Keratinocyte (primary cell): ENCODE data around the gene TTC3. TPM values are rescaled to one million over a fixed set of nuclear protein-coding genes. Genes with fewer than 3 reads are reported as not detected.

Source experiments
- DNase-seq: peaks from one replicate; pipeline ENCODE4 v3.0.0-alpha.2; 2011; ENCODE audit warnings: low read depth, missing footprints, low spot score
- FAIRE-seq: peaks from 2 replicates; lab custom pipeline; 2011; peaks lifted over from hg19 to GRCh38; lab: Jason Lieb, UNC
- H2AFZ ChIP-seq: 2 replicates; pipeline ENCODE4 v1.6.0; 2012; ENCODE audit warnings: low read length, control low read depth, inconsistent platforms; ENCODE audit not compliant: control insufficient read depth
- H3K27ac ChIP-seq: 2 replicates; pipeline ENCODE4 v1.5.1; 2011; ENCODE audit warnings: low read length; ENCODE audit not compliant: control insufficient read depth, insufficient read depth
- H3K27me3 ChIP-seq: 3 replicates; pipeline ENCODE4 v1.6.0; 2011; ENCODE audit warnings: low read length; ENCODE audit not compliant: control insufficient read depth, insufficient read depth; ENCODE audit errors: extremely low read depth
- H3K36me3 ChIP-seq, 2 experiments: 2 replicates in 1 of 2; 3 replicates in 1 of 2; pipeline ENCODE4 v1.5.1; 2011; ENCODE audit warnings: low read length in 2 of 2, mild to moderate bottlenecking in 1 of 2; ENCODE audit not compliant: control insufficient read depth in 2 of 2, insufficient read depth in 2 of 2; ENCODE audit errors: extremely low read depth in 1 of 2
- H3K4me1 ChIP-seq: 3 replicates; pipeline ENCODE4 v1.5.1; 2011; ENCODE audit warnings: low read length; ENCODE audit not compliant: control insufficient read depth, insufficient read depth; ENCODE audit errors: extremely low read depth
- H3K4me2 ChIP-seq: 3 replicates; pipeline ENCODE4 v1.6.0; 2011; ENCODE audit warnings: low read depth, low read length; ENCODE audit not compliant: control insufficient read depth, insufficient read depth; ENCODE audit errors: extremely low read depth
- H3K4me3 ChIP-seq, 3 experiments: fragments of 200-600 bp in 1 of 3; sonication (generic) in 1 of 3; 2 replicates in 2 of 3; 3 replicates in 1 of 3; pipeline ENCODE4 v1.5.1; 2011 to 2016; ENCODE audit warnings: low read length in 3 of 3, mild to moderate bottlenecking in 3 of 3, control low read depth in 2 of 3, inconsistent platforms in 1 of 3, low read depth in 1 of 3, mixed read lengths in 1 of 3, mixed run types in 1 of 3, moderate library complexity in 1 of 3; ENCODE audit not compliant: control insufficient read depth in 2 of 3, insufficient read depth in 2 of 3; ENCODE audit errors: extremely low read depth in 1 of 3
- H3K79me2 ChIP-seq: 2 replicates; pipeline ENCODE4 v1.6.0; 2012; ENCODE audit warnings: low read length; ENCODE audit not compliant: control insufficient read depth, insufficient read depth
- H3K9ac ChIP-seq: 3 replicates; pipeline ENCODE4 v1.6.0; 2011; ENCODE audit warnings: low read length; ENCODE audit not compliant: control insufficient read depth, insufficient read depth; ENCODE audit errors: extremely low read depth
- H3K9me1 ChIP-seq: 3 replicates; pipeline ENCODE4 v1.6.0; 2011; ENCODE audit warnings: low read length; ENCODE audit not compliant: control insufficient read depth, insufficient read depth; ENCODE audit errors: extremely low read depth
- H3K9me3 ChIP-seq: 2 replicates; pipeline ENCODE4 v1.5.1; 2012; ENCODE audit warnings: low read depth, low read length; ENCODE audit not compliant: control insufficient read depth
- H4K20me1 ChIP-seq: 3 replicates; pipeline ENCODE4 v1.6.0; 2011; ENCODE audit warnings: low read length; ENCODE audit not compliant: control insufficient read depth, insufficient read depth; ENCODE audit errors: extremely low read depth
- CTCF ChIP-seq, 3 experiments: IDR thresholded peaks in 1 of 3; conservative IDR thresholded peaks in 1 of 3; optimal IDR thresholded peaks in 1 of 3; 2 replicates in 2 of 3; 3 replicates in 1 of 3; pipeline versions ENCODE3 to v1.5.1; 2011; ENCODE audit warnings: low read length in 3 of 3, mild to moderate bottlenecking in 3 of 3, moderate library complexity in 2 of 3, control low read depth in 1 of 3, inconsistent platforms in 1 of 3; ENCODE audit not compliant: insufficient read depth in 2 of 3; ENCODE audit errors: extremely low read depth in 1 of 3
- EZH2 ChIP-seq: IDR thresholded peaks from one replicate; pipeline ENCODE4 v1.6.1; 2012; ENCODE audit warnings: inconsistent platforms, mild to moderate bottlenecking, low read length, moderate library complexity
- dilution Hi-C: fragments of 300-500 bp; cut with MboI; formaldehyde crosslinking; loops from one replicate; pipeline ENCODE4 v1.7.0; 2020; ENCODE audit warnings: low sequenced_read_pairs; ENCODE audit not compliant: extremely low pct_ligation_motif_present
- polyA plus RNA-seq, 5 experiments: library from polyadenylated mRNA; depleted of rRNA in 3 of 5; stranded (reverse) in 3 of 5; stranded (forward) in 1 of 5; unstranded in 1 of 5; fragments of >200 nt; gene quantifications; 1 replicate in 1 of 5; 2 replicates in 3 of 5; 3 replicates in 1 of 5; pipeline versions ENCODE4 v1.2.1 to v1.2.3, GENCODE V29; 2011 to 2012; ENCODE audit warnings: missing spikeins in 2 of 5, low read depth in 1 of 5, low replicate concordance in 1 of 5

TTC3 gene
- polyA plus RNA-seq, 1 donor (not counting 4 experiments of a cell fraction or from before 2014, with no cell fraction given), result 38.5 TPM

GRCh38 chr21:37074197-37074510 is 1.1 kb downstream of the TTC3 start:
- H2AFZ ChIP-seq, result peak overlapping the region; percentile 92
- peak overlapping the region; percentile 89 for H3K27ac ChIP-seq
- dilution Hi-C loops, result no loop called here
- no peak for FAIRE-seq
- no peaks in the 10 kb centered on the region for H3K36me3 ChIP-seq
- H3K79me2 ChIP-seq, result peaks cover 56% of the 10 kb centered on the region
- H3K4me3 ChIP-seq, result peak overlapping the region; percentile 95 to 99 (median 98)
- H3K9ac ChIP-seq, result peak overlapping the region; percentile 92
- H3K4me1 ChIP-seq, result peaks cover 17% of the 10 kb centered on the region
- H4K20me1 ChIP-seq, result no peaks in the 10 kb centered on the region
- H3K9me3 ChIP-seq, result no peaks in the 10 kb centered on the region
- DNase-seq, result no peak
- H3K9me1 ChIP-seq, result no peaks in the 10 kb centered on the region
- TF ChIP-seq EZH2 (no peak), CTCF (optimal IDR thresholded peaks at IDR 0.05 in 1 of 3, IDR thresholded peaks at IDR 0.05 in 1 of 3, conservative IDR thresholded peaks at IDR 0.05 in 1 of 3; ENCODE audit: extremely low read depth in 1 of 3, insufficient read depth in 2 of 3, low read length in 3 of 3) (no peak)
- H3K27me3 ChIP-seq, result no peaks in the 10 kb centered on the region
- peak overlapping the region; percentile 97 for H3K4me2 ChIP-seq

- H3K9me3 ChIP-seq, result no peaks in the 10 kb centered on the region
- FAIRE-seq (no peak), DNase-seq (no peak)
- H3K4me1 ChIP-seq, result peaks cover 17% of the 10 kb centered on the region
- no peaks in the 10 kb centered on the region for H3K36me3 ChIP-seq
- peak overlapping the region; percentile 92 for H3K9ac ChIP-seq
- TF ChIP-seq CTCF (optimal IDR thresholded peaks at IDR 0.05 in 1 of 3, IDR thresholded peaks at IDR 0.05 in 1 of 3, conservative IDR thresholded peaks at IDR 0.05 in 1 of 3; ENCODE audit: extremely low read depth in 1 of 3, insufficient read depth in 2 of 3, low read length in 3 of 3), result no peak
- TF ChIP-seq EZH2, result no peak
- dilution Hi-C loops, result no loop called here
- H3K27ac ChIP-seq, result peak overlapping the region; percentile 89
- H4K20me1 ChIP-seq, result no peaks in the 10 kb centered on the region
- peak overlapping the region; percentile 95 to 99 (median 98) for H3K4me3 ChIP-seq
- H3K4me2 ChIP-seq, result peak overlapping the region; percentile 97
- no peaks in the 10 kb centered on the region for H3K9me1 ChIP-seq
- no peak overlapping the region for H2AFZ ChIP-seq
- H3K27me3 ChIP-seq, result no peaks in the 10 kb centered on the region
- peaks cover 60% of the 10 kb centered on the region for H3K79me2 ChIP-seq
These were observed 1.5 kb downstream of the TTC3 start for GRCh38 chr21:37074546-37074945.
